ENCODE measurements around the gene ADAMTSL2.

Gene ADAMTSL2

DNA sequence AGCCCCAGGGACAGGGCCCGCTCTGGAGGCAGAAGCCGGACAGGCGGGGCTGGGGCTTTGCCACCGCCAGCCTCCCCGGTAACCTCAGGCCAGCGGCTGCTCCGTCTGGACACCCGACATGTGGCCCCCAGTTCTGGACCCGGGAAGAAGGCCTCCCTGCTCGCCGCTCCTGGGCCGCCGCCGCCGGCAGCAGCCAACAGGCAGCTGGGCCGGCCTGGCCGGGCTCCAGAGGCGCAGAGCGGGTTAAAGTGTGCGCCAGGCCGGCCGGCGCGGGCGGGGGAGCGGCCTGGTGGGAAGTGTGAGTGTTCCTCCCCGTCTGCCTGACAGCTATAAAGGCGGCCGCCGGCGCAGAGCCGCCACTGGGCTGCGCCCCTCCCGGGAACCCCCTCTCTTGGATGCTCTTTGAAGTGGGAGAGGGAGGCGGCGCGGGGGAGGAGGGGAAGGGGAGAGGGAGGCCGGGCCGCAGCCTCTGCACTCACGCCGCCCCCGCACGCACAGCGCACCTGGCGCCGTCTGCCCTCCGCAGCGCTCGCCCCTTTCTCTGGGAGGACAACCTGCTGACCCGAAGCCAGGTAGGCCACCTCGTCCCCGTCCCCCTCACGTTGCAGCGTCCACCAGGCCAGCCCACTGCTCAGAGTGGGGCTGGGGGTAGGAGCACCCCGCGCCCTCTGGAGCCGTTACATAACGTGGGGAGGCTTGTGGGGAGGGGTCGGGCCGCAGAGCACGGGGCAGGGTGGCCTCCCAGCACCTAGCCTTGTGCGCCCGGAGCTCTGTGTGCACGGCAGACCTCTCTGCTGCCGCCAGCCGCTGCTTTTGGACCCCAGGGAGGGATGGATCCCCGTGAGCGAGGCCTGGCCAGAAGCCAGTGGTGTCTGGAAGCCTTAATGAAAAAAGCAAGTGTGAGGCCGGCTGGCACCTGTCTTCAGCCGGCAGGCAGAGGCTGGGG, at the start of gene ADAMTSL2:
ADAMTSL2 (plus strand) TSS at position 359 of the 946 bp plus-strand sequence. CDS start 2,009 bp downstream, outside the sequence.
- Histone ChIP-seq H3K9me2 (replicated peaks; ENCODE audit: control insufficient read depth, low read length) (no peaks in the 10 kb centered on the region), H3K27ac (ENCODE audit: low read depth, low read length) (no peak within 1 kb of the TSS), H4K20me1 (ENCODE audit: control insufficient read depth, insufficient read depth, low read depth, low read length) (no peaks in the 10 kb centered on the region), H3K4me3 (ENCODE audit: low read length) (no peak within 1 kb of the TSS), H3K9me3 (ENCODE audit: control insufficient read depth, insufficient read depth, low read length) (no peaks in the 10 kb centered on the region), H3K4me1 (ENCODE audit: control insufficient read depth, low read length) (peaks cover 9% of the 10 kb centered on the region), H3K4me2 (ENCODE audit: low read length) (no peak within 1 kb of the TSS), H3K79me2 (ENCODE audit: control insufficient read depth, low read length) (no peaks in the 10 kb centered on the region), H3F3A (ENCODE audit: control insufficient read depth, insufficient read depth) (no peaks in the 10 kb centered on the region), H3K36me3 (ENCODE audit: control insufficient read depth, low read length) (no peaks in the 10 kb centered on the region), H3K27me3 (ENCODE audit: control insufficient read depth, low read length) (peaks cover 30% of the 10 kb centered on the region)
- TF ChIP-seq EZH2phosphoT487 (IDR thresholded peaks at IDR 0.05; ENCODE audit: borderline replicate concordance, low read length), result no peak
- TF ChIP-seq, protein P1, sequence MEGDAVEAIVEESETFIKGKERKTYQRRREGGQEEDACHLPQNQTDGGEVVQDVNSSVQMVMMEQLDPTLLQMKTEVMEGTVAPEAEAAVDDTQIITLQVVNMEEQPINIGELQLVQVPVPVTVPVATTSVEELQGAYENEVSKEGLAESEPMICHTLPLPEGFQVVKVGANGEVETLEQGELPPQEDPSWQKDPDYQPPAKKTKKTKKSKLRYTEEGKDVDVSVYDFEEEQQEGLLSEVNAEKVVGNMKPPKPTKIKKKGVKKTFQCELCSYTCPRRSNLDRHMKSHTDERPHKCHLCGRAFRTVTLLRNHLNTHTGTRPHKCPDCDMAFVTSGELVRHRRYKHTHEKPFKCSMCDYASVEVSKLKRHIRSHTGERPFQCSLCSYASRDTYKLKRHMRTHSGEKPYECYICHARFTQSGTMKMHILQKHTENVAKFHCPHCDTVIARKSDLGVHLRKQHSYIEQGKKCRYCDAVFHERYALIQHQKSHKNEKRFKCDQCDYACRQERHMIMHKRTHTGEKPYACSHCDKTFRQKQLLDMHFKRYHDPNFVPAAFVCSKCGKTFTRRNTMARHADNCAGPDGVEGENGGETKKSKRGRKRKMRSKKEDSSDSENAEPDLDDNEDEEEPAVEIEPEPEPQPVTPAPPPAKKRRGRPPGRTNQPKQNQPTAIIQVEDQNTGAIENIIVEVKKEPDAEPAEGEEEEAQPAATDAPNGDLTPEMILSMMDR (IDR thresholded peaks at IDR 0.05; ENCODE audit: low read depth, low read length, poor library complexity, severe bottlenecking), result no peak

DNA sequence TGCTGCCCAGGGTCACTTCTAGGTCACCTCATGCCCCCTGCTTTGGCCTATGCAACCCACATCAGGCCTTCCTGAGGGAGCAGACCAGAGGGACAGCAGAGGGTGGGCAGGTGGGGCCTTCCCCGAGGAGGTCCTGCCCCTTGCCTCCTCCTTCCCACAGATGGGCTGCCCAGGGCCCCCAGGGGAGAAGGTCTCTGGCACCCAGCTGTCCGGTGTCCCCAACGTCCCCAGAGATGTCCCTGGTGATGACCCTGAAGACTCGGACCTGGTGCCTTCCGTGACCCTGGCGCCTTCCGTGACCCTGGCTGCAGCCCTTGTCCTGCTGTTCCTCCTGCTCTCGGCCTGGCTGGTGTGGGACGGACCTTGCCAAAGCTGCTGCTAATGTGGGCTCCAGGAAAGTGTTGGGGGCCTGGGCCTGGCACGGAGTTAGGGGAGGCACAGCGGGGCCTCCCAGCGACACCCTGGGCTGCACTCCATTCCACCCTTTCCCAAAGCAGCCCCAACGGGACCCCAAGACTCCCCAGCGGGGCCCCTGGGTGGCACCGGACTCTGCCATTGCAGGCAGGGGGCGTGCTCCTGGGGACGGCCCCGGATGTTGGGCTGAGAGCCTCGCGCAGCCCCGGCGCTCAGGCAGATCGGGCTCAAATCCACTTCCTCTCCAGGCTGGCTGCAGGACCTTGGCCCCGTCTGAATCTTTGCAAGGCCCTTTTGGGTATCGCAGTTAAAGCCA, 48.8 kb upstream of the ADAMTSL2 start:
- Histone ChIP-seq H3K9me2 (replicated peaks; ENCODE audit: control insufficient read depth, low read length) (no peaks in the 10 kb centered on the region), H3K4me1 (ENCODE audit: control insufficient read depth, low read length) (peaks cover 7% of the 10 kb centered on the region), H3K4me2 (ENCODE audit: low read length) (peak overlapping the region; percentile 73), H4K20me1 (ENCODE audit: control insufficient read depth, insufficient read depth, low read depth, low read length) (no peaks in the 10 kb centered on the region), H3K27me3 (ENCODE audit: control insufficient read depth, low read length) (peaks cover 11% of the 10 kb centered on the region; the same call in 1 of the 2 replicates), H3K79me2 (ENCODE audit: control insufficient read depth, low read length) (no peaks in the 10 kb centered on the region), H3K4me3 (ENCODE audit: low read length) (peak overlapping the region; percentile 51), H3K27ac (ENCODE audit: low read depth, low read length) (no peak overlapping the region), H3K36me3 (ENCODE audit: control insufficient read depth, low read length) (no peaks in the 10 kb centered on the region), H3F3A (ENCODE audit: control insufficient read depth, insufficient read depth) (no peaks in the 10 kb centered on the region; the same call in 1 of the 2 replicates), H3K9me3 (ENCODE audit: control insufficient read depth, insufficient read depth, low read length) (no peaks in the 10 kb centered on the region)
- TF ChIP-seq, protein P1 (IDR thresholded peaks at IDR 0.05; ENCODE audit: low read depth, low read length, poor library complexity, severe bottlenecking), result no peak
- TF ChIP-seq EZH2phosphoT487 (IDR thresholded peaks at IDR 0.05; ENCODE audit: borderline replicate concordance, low read length), result no peak

DNA sequence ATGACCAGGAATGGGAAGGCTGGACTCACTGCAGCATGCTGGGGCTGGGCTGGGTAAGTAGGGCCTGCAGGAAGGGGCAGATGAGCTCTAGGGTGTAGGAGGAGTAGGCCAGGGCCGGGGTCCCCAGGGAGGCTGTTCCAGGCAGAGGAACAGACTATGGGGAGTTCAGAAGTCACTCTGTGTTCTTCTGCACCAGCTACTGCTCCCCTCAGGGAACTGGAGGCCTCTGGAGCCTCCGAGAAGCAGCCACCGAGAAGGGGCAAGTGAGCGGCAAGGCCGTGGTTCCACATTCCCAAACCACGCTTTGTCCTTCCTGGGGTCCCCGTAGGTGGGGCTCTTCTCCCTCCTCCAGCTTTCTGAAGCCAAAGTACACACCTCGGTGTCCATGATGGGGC, 47.2 kb upstream of the ADAMTSL2 start:
- Histone ChIP-seq H3K36me3 (ENCODE audit: control insufficient read depth, low read length) (no peaks in the 10 kb centered on the region), H3K27ac (ENCODE audit: low read depth, low read length) (no peak overlapping the region), H3K27me3 (ENCODE audit: control insufficient read depth, low read length) (peaks cover 11% of the 10 kb centered on the region; the same call in 1 of the 2 replicates), H3F3A (ENCODE audit: control insufficient read depth, insufficient read depth) (no peaks in the 10 kb centered on the region; the same call in 1 of the 2 replicates), H3K9me3 (ENCODE audit: control insufficient read depth, insufficient read depth, low read length) (no peaks in the 10 kb centered on the region), H3K79me2 (ENCODE audit: control insufficient read depth, low read length) (no peaks in the 10 kb centered on the region), H3K4me3 (ENCODE audit: low read length) (no peak overlapping the region), H3K4me2 (ENCODE audit: low read length) (no peak overlapping the region), H3K4me1 (ENCODE audit: control insufficient read depth, low read length) (peaks cover 7% of the 10 kb centered on the region), H3K9me2 (replicated peaks; ENCODE audit: control insufficient read depth, low read length) (no peaks in the 10 kb centered on the region), H4K20me1 (ENCODE audit: control insufficient read depth, insufficient read depth, low read depth, low read length) (no peaks in the 10 kb centered on the region)
- no peak for TF ChIP-seq EZH2phosphoT487 (IDR thresholded peaks at IDR 0.05; ENCODE audit: borderline replicate concordance, low read length)
- TF ChIP-seq, protein P1 (IDR thresholded peaks at IDR 0.05; ENCODE audit: low read depth, low read length, poor library complexity, severe bottlenecking), result no peak

Measured in DOHH2 (cell line).